ENCODE results near the gene ATP1A4.
"Not testable (repeated sequence)": the region's sequence is repeated elsewhere in the genome, so short reads cannot be mapped to it uniquely, and the experiment has no call there.

The ATP1A4 gene

DNA sequence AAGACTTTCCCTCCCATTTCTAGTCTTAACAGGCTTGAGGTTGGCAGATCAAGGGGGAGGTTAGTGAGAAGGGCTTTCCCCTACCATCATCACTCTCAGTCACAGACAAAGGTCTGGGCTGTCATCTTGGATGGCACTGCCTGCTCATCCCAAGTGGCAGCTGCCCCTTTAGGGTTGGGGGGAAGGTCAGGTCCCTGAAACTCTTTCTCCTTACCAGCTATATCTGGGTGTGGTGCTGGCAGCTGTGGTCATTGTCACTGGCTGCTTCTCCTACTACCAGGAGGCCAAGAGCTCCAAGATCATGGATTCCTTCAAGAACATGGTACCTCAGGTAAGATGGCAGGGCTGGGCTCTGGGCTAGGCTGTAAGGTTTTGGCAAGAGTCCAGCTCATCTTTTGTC lies 27.7 kb upstream of the ATP1A4 start:
- TF ChIP-seq, protein P1, sequence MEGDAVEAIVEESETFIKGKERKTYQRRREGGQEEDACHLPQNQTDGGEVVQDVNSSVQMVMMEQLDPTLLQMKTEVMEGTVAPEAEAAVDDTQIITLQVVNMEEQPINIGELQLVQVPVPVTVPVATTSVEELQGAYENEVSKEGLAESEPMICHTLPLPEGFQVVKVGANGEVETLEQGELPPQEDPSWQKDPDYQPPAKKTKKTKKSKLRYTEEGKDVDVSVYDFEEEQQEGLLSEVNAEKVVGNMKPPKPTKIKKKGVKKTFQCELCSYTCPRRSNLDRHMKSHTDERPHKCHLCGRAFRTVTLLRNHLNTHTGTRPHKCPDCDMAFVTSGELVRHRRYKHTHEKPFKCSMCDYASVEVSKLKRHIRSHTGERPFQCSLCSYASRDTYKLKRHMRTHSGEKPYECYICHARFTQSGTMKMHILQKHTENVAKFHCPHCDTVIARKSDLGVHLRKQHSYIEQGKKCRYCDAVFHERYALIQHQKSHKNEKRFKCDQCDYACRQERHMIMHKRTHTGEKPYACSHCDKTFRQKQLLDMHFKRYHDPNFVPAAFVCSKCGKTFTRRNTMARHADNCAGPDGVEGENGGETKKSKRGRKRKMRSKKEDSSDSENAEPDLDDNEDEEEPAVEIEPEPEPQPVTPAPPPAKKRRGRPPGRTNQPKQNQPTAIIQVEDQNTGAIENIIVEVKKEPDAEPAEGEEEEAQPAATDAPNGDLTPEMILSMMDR (IDR thresholded peaks at IDR 0.05; ENCODE audit: low read depth, low read length), result no peak
- no peak for DNase-seq (ENCODE audit: extremely low read depth, low read depth)

DNA sequence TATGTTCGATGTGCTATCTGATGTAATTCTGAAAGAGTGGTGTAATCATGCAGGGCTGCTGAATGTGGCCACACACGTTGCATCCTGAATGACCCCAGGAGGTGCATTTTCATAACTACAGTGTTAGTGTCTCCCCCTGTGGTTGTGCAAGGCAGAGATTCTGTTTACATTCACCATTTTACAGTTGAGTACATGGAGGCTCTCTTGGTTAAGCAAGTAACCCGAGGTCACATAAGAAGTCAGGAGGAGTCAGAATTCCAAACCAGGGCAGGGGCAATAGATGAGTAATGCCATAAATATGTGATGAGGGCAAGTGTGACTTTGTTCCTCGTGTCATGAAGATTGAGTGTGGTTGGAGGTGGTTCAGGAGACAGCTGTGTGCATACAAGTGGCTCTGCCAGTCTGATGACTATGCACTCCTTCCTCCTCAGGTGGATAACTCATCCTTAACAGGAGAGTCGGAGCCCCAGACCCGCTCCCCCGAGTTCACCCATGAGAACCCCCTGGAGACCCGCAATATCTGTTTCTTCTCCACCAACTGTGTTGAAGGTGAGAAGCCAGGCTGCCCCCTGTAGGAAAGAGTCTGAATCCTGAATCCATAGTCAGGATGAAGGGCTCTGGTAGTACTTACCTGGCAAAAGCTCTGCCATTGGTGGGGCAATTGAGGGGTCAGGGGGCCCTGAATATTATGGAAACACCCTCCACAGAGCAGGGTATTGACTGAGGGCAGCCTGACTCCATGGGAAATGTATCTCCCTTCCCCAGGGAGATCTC lies 26.5 kb upstream of the ATP1A4 start:
- no peak for DNase-seq (ENCODE audit: extremely low read depth, low read depth)
- TF ChIP-seq, protein P1 (IDR thresholded peaks at IDR 0.05; ENCODE audit: low read depth, low read length), result no peak; the same call in none of the 2 replicates

DNA sequence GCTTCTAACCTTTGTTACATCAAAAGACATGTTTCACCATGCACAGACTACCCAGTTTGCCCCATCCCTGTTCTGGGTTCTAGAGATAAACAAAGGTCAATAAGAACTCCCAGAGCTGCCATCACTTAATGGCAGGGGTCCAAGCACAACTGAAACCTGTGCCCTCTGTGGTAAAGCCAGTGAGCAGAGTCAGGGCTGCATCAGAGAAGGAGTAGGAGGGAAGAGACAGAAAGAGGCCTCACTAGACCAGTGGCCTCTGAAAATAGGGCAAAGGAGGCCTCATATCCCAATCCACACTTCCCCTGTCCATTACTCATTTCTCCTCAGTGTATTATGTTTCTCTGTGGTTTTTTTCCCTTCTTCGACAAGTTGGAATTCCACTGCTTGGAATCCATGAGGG lies 25.7 kb upstream of the ATP1A4 start:
- TF ChIP-seq, protein P1 (IDR thresholded peaks at IDR 0.05; ENCODE audit: low read depth, low read length), result no peak
- DNase-seq (ENCODE audit: extremely low read depth, low read depth), result no peak

DNA sequence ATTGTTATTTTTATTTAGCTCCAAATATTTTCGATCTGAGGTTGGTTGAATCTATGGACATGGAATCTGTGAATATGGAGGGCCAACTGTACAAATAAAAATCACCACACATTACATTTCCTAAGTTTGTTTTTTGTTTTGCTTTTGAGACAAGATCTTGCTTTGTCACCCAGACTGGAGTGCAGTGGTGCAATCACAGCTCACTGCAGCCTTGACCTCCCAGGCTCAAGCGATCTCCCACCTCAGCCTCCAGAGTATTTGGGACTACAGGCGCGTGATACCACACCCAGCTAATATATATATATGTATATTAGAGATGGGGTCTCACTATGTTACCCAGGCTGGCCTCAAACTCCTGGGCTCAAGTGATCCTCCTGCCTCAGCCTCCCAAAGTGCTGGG lies 25.1 kb upstream of the ATP1A4 start:
- not testable (repeated sequence) for DNase-seq (ENCODE audit: extremely low read depth, low read depth)

DNA sequence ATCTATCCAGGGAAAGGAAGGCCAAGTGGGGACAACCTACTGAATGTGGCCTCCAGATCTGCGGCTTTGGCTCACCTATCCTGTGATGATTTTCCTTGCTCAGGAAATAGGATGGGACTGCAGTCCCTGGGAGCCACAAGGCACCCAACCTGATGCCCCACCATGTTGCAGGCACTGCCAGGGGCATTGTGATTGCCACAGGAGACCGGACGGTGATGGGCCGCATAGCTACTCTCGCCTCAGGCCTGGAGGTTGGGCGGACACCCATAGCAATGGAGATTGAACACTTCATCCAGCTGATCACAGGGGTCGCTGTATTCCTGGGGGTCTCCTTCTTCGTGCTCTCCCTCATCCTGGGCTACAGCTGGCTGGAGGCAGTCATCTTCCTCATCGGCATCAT lies 24.0 kb upstream of the ATP1A4 start:
- DNase-seq (ENCODE audit: extremely low read depth, low read depth), result no peak
- TF ChIP-seq, protein P1 (IDR thresholded peaks at IDR 0.05; ENCODE audit: low read depth, low read length), result no peak

DNA sequence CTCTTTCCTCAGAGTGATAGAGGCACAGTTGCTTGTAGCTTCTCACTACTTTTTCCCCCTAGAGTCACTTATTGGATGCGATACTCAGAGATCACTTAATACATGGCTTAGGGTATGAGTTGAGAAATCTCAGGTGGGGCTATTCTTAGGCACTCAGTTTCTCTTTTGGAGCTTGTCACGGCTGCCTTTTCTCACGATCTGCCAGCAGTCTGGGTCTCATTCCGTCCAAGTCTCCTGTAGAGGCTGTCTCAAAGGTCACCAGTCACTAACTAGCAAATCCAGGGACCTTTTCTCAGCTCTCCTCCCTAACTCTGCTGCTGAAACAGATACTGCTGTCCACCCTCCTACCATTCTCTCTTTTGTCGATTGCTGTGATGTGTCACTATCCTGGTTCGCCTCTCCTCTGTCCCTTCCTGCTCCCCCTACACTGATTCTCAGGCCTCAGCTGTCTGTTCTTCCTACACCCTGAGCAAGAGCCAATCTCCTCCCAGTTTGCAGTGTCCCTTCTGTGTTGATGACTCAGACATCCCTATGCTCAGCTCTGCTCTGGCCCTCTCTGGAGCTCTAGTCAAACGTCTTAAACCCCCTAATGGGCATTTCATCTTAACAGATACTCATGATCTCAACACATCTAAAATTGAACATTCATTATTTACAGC lies 23.4 kb upstream of the ATP1A4 start:
- TF ChIP-seq, protein P1 (IDR thresholded peaks at IDR 0.05; ENCODE audit: low read depth, low read length), result no peak

DNA sequence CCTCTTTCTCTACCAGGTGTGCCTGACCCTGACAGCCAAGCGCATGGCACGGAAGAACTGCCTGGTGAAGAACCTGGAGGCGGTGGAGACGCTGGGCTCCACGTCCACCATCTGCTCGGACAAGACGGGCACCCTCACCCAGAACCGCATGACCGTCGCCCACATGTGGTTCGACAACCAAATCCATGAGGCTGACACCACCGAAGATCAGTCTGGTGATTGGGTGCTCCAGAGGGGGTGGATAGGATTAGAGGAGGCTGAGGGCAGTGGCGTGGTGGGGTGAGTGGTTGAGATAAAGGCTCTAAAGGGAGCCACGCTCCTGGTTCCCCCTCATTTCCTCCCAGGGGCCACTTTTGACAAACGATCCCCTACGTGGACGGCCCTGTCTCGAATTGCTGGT lies 22.8 kb upstream of the ATP1A4 start:
- TF ChIP-seq, protein P1 (IDR thresholded peaks at IDR 0.05; ENCODE audit: low read depth, low read length), result no peak
- DNase-seq (ENCODE audit: extremely low read depth, low read depth), result no peak

More for the DNA sequence above, 23.4 kb upstream of the ATP1A4 start:
- no peak for DNase-seq (ENCODE audit: extremely low read depth, low read depth)
